Putamen (tissue), 1 donor: ENCODE results near the gene DEFB110.

Experiments
- DNase-seq: peaks from one replicate; pipeline ENCODE4 v3.0.0-alpha.2; 2016; ENCODE audit warnings: low spot score

The DEFB110 gene

GRCh38 chr6:50021894-50022293 is at the start of gene DEFB110:
TSS of gene DEFB110 (minus strand) at chr6:50021994. CDS start at chr6:50021935, 59 bp downstream.
- DNase-seq, result no peak

- DNase-seq, result no peak
These were observed 48.3 kb upstream of the DEFB110 start for GRCh38 chr6:50070101-50070500.

- no peak for DNase-seq
These were observed 40.3 kb upstream of the DEFB110 start for GRCh38 chr6:50062051-50062450.

GRCh38 chr6:50056242-50056641 is 34.4 kb upstream of the DEFB110 start:
- DNase-seq, result no peak

GRCh38 chr6:50049829-50050228 is 28.0 kb upstream of the DEFB110 start, which contains the start of gene DEFB112:
TSS of gene DEFB112 (minus strand) at chr6:50049929. CDS start at chr6:50049869, 60 bp downstream.
- no peak for DNase-seq

GRCh38 chr6:50047026-50047425 is 25.2 kb upstream of the DEFB110 start:
- DNase-seq, result no peak

- DNase-seq, result no peak
These were observed 9.2 kb upstream of the DEFB110 start for GRCh38 chr6:50030777-50031562.

GRCh38 chr6:50030350-50030749 is 8.6 kb upstream of the DEFB110 start:
- no peak for DNase-seq

GRCh38 chr6:50025258-50025657 is 3.5 kb upstream of the DEFB110 start:
- no peak for DNase-seq

GRCh38 chr6:50007819-50008218 is 14.0 kb downstream of the DEFB110 start:
- DNase-seq, result peak; percentile 36

GRCh38 chr6:50003139-50003538 is 18.7 kb downstream of the DEFB110 start:
- no peak for DNase-seq

GRCh38 chr6:49995278-49995677 is 26.5 kb downstream of the DEFB110 start:
- no peak for DNase-seq

GRCh38 chr6:49988900-49989299 is 32.9 kb downstream of the DEFB110 start:
- DNase-seq, result no peak

GRCh38 chr6:49987749-49988148 is 34.0 kb downstream of the DEFB110 start:
- no peak for DNase-seq

GRCh38 chr6:49986551-49986950 is 35.2 kb downstream of the DEFB110 start:
- no peak for DNase-seq

GRCh38 chr6:49982046-49982445 is 39.7 kb downstream of the DEFB110 start:
- DNase-seq, result peak; percentile 41

- peak; percentile 37 for DNase-seq
These were observed 40.9 kb downstream of the DEFB110 start for GRCh38 chr6:49980898-49981297.

GRCh38 chr6:49979584-49979983 is 42.2 kb downstream of the DEFB110 start:
- no peak for DNase-seq

- no peak for DNase-seq
These were observed 43.2 kb downstream of the DEFB110 start for GRCh38 chr6:49978332-49979226.

GRCh38 chr6:49969605-49970004 is 52.2 kb downstream of the DEFB110 start, which contains the start of gene DEFB113:
TSS of gene DEFB113 (minus strand) at chr6:49969625. CDS start at chr6:49969625, 0 bp downstream.
- no peak for DNase-seq
